OCI-LY1 (cell line): ENCODE measurements around the gene FGGY.

ENCODE experiments used
- H2AFZ ChIP-seq: fragments of 200-600 bp; sonication (generic), shearing (Covaris generic); 2 replicates; pipeline ENCODE4 v1.6.0; 2014; ENCODE audit warnings: antibody characterized with exemption, mild to moderate bottlenecking, low read length
- H3F3A ChIP-seq: fragments of 200-600 bp; sonication (generic), shearing (Covaris generic); 2 replicates; pipeline ENCODE4 v1.6.0; 2014; ENCODE audit warnings: mild to moderate bottlenecking, antibody characterized with exemption, low read length, moderate library complexity; ENCODE audit not compliant: insufficient read depth
- H3K27ac ChIP-seq: fragments of 200-600 bp; sonication (generic); 2 replicates; pipeline ENCODE4 v1.5.1; 2014; ENCODE audit warnings: low read length, mixed run types, mild to moderate bottlenecking, low read depth; ENCODE audit not compliant: poor library complexity, severe bottlenecking
- H3K27me3 ChIP-seq: fragments of 200-600 bp; sonication (generic); 2 replicates; pipeline ENCODE4 v1.6.0; 2014; ENCODE audit warnings: antibody characterized with exemption, mild to moderate bottlenecking, low read length, moderate library complexity; ENCODE audit not compliant: insufficient read depth
- H3K36me3 ChIP-seq: fragments of 200-600 bp; sonication (generic); 2 replicates; pipeline ENCODE4 v1.6.1; 2014; ENCODE audit warnings: mild to moderate bottlenecking, antibody characterized with exemption, low read length, moderate library complexity, mixed read lengths; ENCODE audit not compliant: insufficient read depth
- H3K4me1 ChIP-seq: fragments of 200-600 bp; sonication (generic); 2 replicates; pipeline ENCODE4 v1.5.1; 2014; ENCODE audit warnings: mild to moderate bottlenecking, low read length, moderate library complexity; ENCODE audit not compliant: insufficient read depth, severe bottlenecking
- H3K4me2 ChIP-seq: fragments of 200-600 bp; sonication (generic), shearing (Covaris generic); 2 replicates; pipeline ENCODE4 v1.6.1; 2014; ENCODE audit warnings: low read length
- H3K4me3 ChIP-seq: fragments of 200-600 bp; sonication (generic); 2 replicates; pipeline ENCODE4 v1.5.1; 2014; ENCODE audit warnings: low read length, low read depth, mild to moderate bottlenecking, mixed read lengths; ENCODE audit not compliant: poor library complexity, severe bottlenecking
- H3K79me2 ChIP-seq: fragments of 200-600 bp; shearing (Covaris generic); 2 replicates; pipeline ENCODE4 v1.6.1; 2016; ENCODE audit warnings: mixed run types, low read length, mixed read lengths; ENCODE audit not compliant: insufficient read depth
- H3K9ac ChIP-seq: fragments of 200-600 bp; sonication (generic), shearing (Covaris generic); 2 replicates; pipeline ENCODE4 v1.6.1; 2014; ENCODE audit warnings: mild to moderate bottlenecking, low read length, mixed read lengths
- H3K9me2 ChIP-seq: fragments of 200-600 bp; sonication (generic), shearing (Covaris generic); 2 replicates; pipeline ENCODE4 v1.6.1; 2014; ENCODE audit warnings: low read depth, mild to moderate bottlenecking, low read length, mixed read lengths
- H3K9me3 ChIP-seq: fragments of 200-600 bp; shearing (Covaris generic); 2 replicates; pipeline ENCODE4 v1.6.1; 2014; ENCODE audit warnings: low read length, mixed read lengths
- H4K20me1 ChIP-seq: fragments of 200-600 bp; sonication (generic), shearing (Covaris generic); 2 replicates; pipeline ENCODE4 v1.6.0; 2016; ENCODE audit warnings: mild to moderate bottlenecking, low read length; ENCODE audit not compliant: insufficient read depth
- EZH2 ChIP-seq: fragments of 200-600 bp; sonication (generic), shearing (Covaris generic); IDR thresholded peaks from 2 replicates; pipeline ENCODE4 v1.8.0; 2017; ENCODE audit warnings: borderline replicate concordance, mixed run types, mild to moderate bottlenecking, antibody characterized with exemption, low read length, moderate library complexity, mixed read lengths
- TF ChIP-seq, protein P1 (sequence below): fragments of 200-600 bp; sonication (generic), shearing (Covaris generic); IDR thresholded peaks from 2 replicates; pipeline ENCODE4 v1.5.1; 2017; ENCODE audit warnings: mild to moderate bottlenecking, antibody characterized with exemption, low read length, moderate library complexity, mixed read lengths

FGGY gene

DNA sequence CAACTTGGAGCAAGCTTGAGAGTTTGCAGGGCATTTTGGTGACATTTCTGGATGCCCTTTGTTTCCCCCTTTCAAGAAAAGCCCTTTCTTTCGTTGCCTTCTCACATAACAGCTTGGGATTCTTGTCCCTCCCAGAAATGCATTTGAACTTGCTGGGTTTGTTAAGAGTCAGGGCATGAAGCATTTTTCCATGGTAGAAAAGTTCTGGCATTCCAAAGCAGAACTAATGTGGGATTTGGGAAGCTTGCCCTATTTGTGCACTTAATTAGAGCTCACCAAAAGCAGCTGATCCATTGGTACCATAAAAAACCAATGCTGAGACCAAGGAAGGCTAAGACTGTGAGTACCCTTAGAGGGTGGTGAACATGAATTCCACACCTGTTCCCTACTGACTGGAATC is 418.1 kb downstream of the FGGY start:
- Histone ChIP-seq H2AFZ (no peak overlapping the region), H3F3A (no peaks in the 10 kb centered on the region), H3K9ac (no peak overlapping the region), H3K4me2 (no peak overlapping the region), H3K79me2 (no peaks in the 10 kb centered on the region), H4K20me1 (no peaks in the 10 kb centered on the region), H3K9me2 (no peaks in the 10 kb centered on the region), H3K36me3 (no peaks in the 10 kb centered on the region), H3K27ac (no peak overlapping the region), H3K4me3 (no peak overlapping the region), H3K27me3 (no peaks in the 10 kb centered on the region), H3K9me3 (no peaks in the 10 kb centered on the region), H3K4me1 (no peaks in the 10 kb centered on the region)
- TF ChIP-seq, protein P1, sequence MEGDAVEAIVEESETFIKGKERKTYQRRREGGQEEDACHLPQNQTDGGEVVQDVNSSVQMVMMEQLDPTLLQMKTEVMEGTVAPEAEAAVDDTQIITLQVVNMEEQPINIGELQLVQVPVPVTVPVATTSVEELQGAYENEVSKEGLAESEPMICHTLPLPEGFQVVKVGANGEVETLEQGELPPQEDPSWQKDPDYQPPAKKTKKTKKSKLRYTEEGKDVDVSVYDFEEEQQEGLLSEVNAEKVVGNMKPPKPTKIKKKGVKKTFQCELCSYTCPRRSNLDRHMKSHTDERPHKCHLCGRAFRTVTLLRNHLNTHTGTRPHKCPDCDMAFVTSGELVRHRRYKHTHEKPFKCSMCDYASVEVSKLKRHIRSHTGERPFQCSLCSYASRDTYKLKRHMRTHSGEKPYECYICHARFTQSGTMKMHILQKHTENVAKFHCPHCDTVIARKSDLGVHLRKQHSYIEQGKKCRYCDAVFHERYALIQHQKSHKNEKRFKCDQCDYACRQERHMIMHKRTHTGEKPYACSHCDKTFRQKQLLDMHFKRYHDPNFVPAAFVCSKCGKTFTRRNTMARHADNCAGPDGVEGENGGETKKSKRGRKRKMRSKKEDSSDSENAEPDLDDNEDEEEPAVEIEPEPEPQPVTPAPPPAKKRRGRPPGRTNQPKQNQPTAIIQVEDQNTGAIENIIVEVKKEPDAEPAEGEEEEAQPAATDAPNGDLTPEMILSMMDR, result no peak
- TF ChIP-seq EZH2, result no peak

DNA sequence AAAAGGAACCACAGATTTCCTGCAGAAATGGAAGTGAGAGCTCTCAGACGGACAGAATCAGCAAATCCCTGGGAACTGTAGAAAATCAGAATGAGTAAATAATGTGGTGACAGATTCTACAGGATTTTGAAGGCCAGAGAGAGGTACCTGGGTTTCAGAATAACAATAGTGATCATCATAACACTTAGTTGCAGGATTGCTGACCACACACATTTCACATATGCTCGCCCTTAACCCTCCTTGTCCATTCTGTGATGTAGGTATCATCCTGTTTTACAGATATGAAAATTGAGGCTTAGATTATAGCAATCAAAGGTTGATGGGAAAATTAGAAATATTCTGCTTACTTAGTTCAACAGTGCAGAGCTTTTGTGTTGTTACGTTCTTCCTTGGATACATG is 419.9 kb downstream of the FGGY start:
- Histone ChIP-seq H4K20me1 (no peaks in the 10 kb centered on the region), H3K36me3 (no peaks in the 10 kb centered on the region), H3K4me2 (no peak overlapping the region), H3F3A (no peaks in the 10 kb centered on the region), H3K27ac (no peak overlapping the region), H3K9me2 (no peaks in the 10 kb centered on the region), H3K4me3 (no peak overlapping the region), H3K27me3 (no peaks in the 10 kb centered on the region), H3K9me3 (no peaks in the 10 kb centered on the region), H3K79me2 (no peaks in the 10 kb centered on the region), H3K4me1 (no peaks in the 10 kb centered on the region), H2AFZ (no peak overlapping the region), H3K9ac (no peak overlapping the region)
- TF ChIP-seq EZH2, result no peak
- TF ChIP-seq, protein P1, result no peak

DNA sequence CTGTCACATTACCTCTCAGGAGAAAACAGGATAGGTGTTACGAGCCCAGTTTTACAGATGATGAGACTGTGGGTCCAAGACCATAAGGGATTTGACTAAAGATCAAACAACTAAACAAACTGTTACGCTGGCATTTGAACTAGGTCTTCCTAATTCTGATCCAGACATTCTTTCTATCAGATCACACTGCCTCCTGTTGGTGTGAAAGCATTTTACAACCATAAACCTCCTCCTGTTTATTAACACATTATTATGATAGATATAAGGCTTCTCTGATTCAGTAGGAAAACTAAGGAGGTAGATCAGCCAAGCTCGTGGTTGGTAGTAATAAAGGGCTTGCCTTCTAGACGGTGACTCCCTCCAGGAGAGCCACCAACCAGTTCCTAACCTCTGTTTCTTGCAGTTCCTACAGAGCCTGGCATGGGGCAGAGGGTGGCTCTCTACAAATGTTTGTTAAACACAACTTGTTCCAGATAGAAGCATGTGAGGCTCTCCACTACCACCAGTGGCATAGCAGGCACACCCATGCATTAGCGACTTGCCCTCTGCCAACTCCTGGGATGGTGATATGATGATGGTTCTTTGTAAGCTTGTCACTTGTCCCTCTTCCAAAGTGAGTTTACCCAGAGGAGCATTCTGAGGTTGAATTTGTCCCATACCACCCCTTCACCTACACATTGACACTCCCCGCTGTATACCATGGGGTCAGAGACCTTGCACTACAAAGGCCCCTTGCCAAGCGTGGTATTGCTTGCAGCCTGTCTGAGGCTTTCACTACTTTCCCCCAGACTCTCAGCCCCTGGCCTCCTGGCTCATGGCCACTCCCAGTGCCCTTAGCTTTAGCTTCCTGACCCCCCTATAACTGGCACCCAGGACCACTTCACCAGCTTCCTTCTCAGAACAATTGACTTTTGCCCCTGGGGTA is 421.4 kb downstream of the FGGY start:
- no peaks in the 10 kb centered on the region for H3K4me1 ChIP-seq
- H3K27me3 ChIP-seq, result no peaks in the 10 kb centered on the region
- TF ChIP-seq, protein P1, result peak; percentile 45; the same call in 1 of the 2 replicates
- TF ChIP-seq EZH2, result no peak
- no peaks in the 10 kb centered on the region for H3K9me3 ChIP-seq
- no peak overlapping the region for H3K27ac ChIP-seq
- H3K4me2 ChIP-seq, result no peak overlapping the region
- H3K4me3 ChIP-seq, result no peak overlapping the region
- H4K20me1 ChIP-seq, result no peaks in the 10 kb centered on the region
- no peak overlapping the region for H2AFZ ChIP-seq
- no peaks in the 10 kb centered on the region for H3K36me3 ChIP-seq
- no peak overlapping the region for H3K9ac ChIP-seq
- H3K79me2 ChIP-seq, result no peaks in the 10 kb centered on the region
- no peaks in the 10 kb centered on the region for H3K9me2 ChIP-seq
- no peaks in the 10 kb centered on the region for H3F3A ChIP-seq
